Vagina (tissue), 2 donors: ENCODE measurements around the gene AMBRA1. TPM values are rescaled to one million over a fixed set of nuclear protein-coding genes. Genes with fewer than 3 reads are reported as not detected.

Source experiments
- DNase-seq, 2 donors: peaks; one replicate each; pipeline ENCODE4 v3.0.0-alpha.2; 2017; ENCODE audit errors: extremely low spot score in 2 of 2
- H3K27ac ChIP-seq: fragments of 200-600 bp; sonication (generic); one replicate; pipeline ENCODE4 v1.5.1; 2019
- H3K27me3 ChIP-seq: fragments of 200-600 bp; sonication (generic); one replicate; pipeline ENCODE4 v1.5.1; 2019
- H3K36me3 ChIP-seq, 2 donors: fragments of 200-600 bp; sonication (generic); one replicate each; pipeline ENCODE4 v1.5.1; 2017 to 2019
- H3K4me1 ChIP-seq: fragments of 200-600 bp; sonication (generic); one replicate; pipeline ENCODE4 v1.5.1; 2019
- H3K4me3 ChIP-seq, 2 donors: fragments of 200-600 bp; sonication (generic); 1 replicate in 1 of 2; 2 replicates in 1 of 2; pipeline ENCODE4 v1.5.1; 2016 to 2019
- H3K9me3 ChIP-seq: fragments of 200-600 bp; sonication (generic); one replicate; pipeline ENCODE4 v1.5.1; 2019
- CTCF ChIP-seq, 3 experiments: fragments of 450-650 bp in 2 of 3; fragments of 200-600 bp in 1 of 3; sonication (generic) in 1 of 3; IDR thresholded peaks; one replicate each; pipeline ENCODE4 v1.5.1; 2017 to 2019; ENCODE audit warnings: antibody characterized with exemption in 3 of 3, mild to moderate bottlenecking in 2 of 3, moderate library complexity in 2 of 3
- POLR2A ChIP-seq, 2 donors: fragments of 450-650 bp; IDR thresholded peaks; one replicate each; pipeline ENCODE4 v1.6.1; 2017; ENCODE audit warnings: antibody characterized with exemption in 2 of 2, mild to moderate bottlenecking in 2 of 2, moderate library complexity in 2 of 2
- POLR2AphosphoS5 ChIP-seq, 2 donors: sonication (generic); formaldehyde crosslinking; IDR thresholded peaks; one replicate each; pipeline ENCODE4 v1.9.0; 2017; ENCODE audit warnings: antibody characterized with exemption in 2 of 2, mild to moderate bottlenecking in 2 of 2, low read depth in 1 of 2; ENCODE audit not compliant: insufficient read depth in 1 of 2
- intact Hi-C: fragments of 100-400 bp; cut with DNase I; formaldehyde crosslinking; loops from one replicate; pipeline ENCODE4 v1.15.1; 2023
- total RNA-seq: library from RNA; depleted of rRNA; stranded (reverse); fragments of >200 nt; gene quantifications from one replicate; pipeline ENCODE4 v1.2.3, GENCODE V29; 2016

The AMBRA1 gene
- total RNA-seq, 1 donor from 2014 or later = 40.0 TPM

GRCh38 chr11:46632502-46632901 is 38.7 kb upstream of the AMBRA1 start:
- DNase-seq = no peak
- no peaks in the 10 kb centered on the region for H3K9me3 ChIP-seq
- intact Hi-C loops = no loop called here
- peaks cover 6% of the 10 kb centered on the region for H3K4me1 ChIP-seq
- peaks cover 0 to 28% of the 10 kb centered on the region in 2 donors for H3K36me3 ChIP-seq
- no peak for TF ChIP-seq POLR2A (IDR thresholded peaks at IDR 0.05)
- TF ChIP-seq POLR2AphosphoS5 (IDR thresholded peaks at IDR 0.05; ENCODE audit: insufficient read depth in 1 of 2, low read depth in 1 of 2) = no peak
- TF ChIP-seq CTCF (IDR thresholded peaks at IDR 0.05) = no peak
- H3K27me3 ChIP-seq = no peaks in the 10 kb centered on the region
- no peak overlapping the region for H3K27ac ChIP-seq
- no peak overlapping the region for H3K4me3 ChIP-seq

DNA sequence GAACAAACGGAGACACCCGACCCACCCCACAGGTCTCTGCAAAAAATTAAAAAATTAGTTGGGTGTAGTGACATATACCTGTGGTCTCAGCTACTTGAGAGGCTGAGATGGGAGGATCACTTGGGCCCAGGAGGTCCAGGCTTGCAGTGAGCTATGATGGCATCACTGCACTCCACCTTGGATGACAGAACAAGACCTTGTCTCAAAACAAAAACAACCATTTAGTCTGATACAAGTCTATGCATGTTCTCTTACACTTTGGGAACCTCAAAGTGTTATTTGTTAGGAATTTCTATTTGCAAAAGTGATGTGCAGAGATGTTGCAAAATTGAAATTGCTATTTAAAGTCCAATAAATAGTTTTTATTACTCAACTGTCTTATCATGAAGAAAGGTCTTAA is 37.9 kb upstream of the AMBRA1 start:
- intact Hi-C loops = no loop called here
- Histone ChIP-seq H3K27ac (no peak overlapping the region), H3K4me3 (no peak overlapping the region), H3K9me3 (no peaks in the 10 kb centered on the region), H3K4me1 (peaks cover 7% of the 10 kb centered on the region), H3K36me3 (peaks cover 0 to 28% of the 10 kb centered on the region in 2 donors), H3K27me3 (no peaks in the 10 kb centered on the region)
- DNase-seq = no peak
- TF ChIP-seq POLR2AphosphoS5 (IDR thresholded peaks at IDR 0.05; ENCODE audit: insufficient read depth in 1 of 2, low read depth in 1 of 2) (no peak), CTCF (IDR thresholded peaks at IDR 0.05) (no peak), POLR2A (IDR thresholded peaks at IDR 0.05) (no peak)

DNA sequence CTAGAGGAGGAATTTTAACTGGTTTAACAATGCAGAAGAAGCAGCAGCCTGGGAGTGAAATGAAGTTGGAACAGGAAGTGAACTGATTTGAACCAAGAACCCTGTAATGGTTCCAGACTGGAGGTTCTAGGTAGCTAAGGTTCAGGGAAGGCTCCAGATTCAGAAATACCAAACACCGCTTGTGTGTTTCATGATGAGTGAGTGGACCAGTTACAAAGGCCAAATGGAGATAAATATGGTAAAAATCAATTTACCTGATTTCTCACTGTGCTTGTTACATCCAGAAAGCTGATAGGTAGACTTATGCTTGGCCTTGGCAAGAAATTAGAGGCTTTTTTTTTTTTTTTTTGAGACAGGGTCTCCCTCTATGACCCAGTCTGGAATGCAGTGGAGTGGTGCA is 36.4 kb upstream of the AMBRA1 start:
- Histone ChIP-seq H3K27ac (no peak overlapping the region), H3K36me3 (peaks cover 0 to 28% of the 10 kb centered on the region in 2 donors), H3K4me3 (no peak overlapping the region), H3K4me1 (peaks cover 7% of the 10 kb centered on the region), H3K27me3 (no peaks in the 10 kb centered on the region), H3K9me3 (no peaks in the 10 kb centered on the region)
- TF ChIP-seq CTCF (IDR thresholded peaks at IDR 0.05) (no peak), POLR2A (IDR thresholded peaks at IDR 0.05) (no peak), POLR2AphosphoS5 (IDR thresholded peaks at IDR 0.05; ENCODE audit: insufficient read depth in 1 of 2, low read depth in 1 of 2) (no peak)
- DNase-seq = no peak
- intact Hi-C loops = no loop called here

GRCh38 chr11:46628961-46629360 is 35.1 kb upstream of the AMBRA1 start:
- no peak for DNase-seq
- Histone ChIP-seq H3K27ac (no peak overlapping the region), H3K36me3 (peaks cover 0 to 33% of the 10 kb centered on the region in 2 donors), H3K4me1 (peaks cover 7% of the 10 kb centered on the region), H3K27me3 (no peaks in the 10 kb centered on the region), H3K4me3 (no peak overlapping the region), H3K9me3 (no peaks in the 10 kb centered on the region)
- intact Hi-C loops = no loop called here
- TF ChIP-seq POLR2A (IDR thresholded peaks at IDR 0.05) = no peak
- no peak for TF ChIP-seq CTCF (IDR thresholded peaks at IDR 0.05)
- no peak for TF ChIP-seq POLR2AphosphoS5 (IDR thresholded peaks at IDR 0.05; ENCODE audit: insufficient read depth in 1 of 2, low read depth in 1 of 2)

DNA sequence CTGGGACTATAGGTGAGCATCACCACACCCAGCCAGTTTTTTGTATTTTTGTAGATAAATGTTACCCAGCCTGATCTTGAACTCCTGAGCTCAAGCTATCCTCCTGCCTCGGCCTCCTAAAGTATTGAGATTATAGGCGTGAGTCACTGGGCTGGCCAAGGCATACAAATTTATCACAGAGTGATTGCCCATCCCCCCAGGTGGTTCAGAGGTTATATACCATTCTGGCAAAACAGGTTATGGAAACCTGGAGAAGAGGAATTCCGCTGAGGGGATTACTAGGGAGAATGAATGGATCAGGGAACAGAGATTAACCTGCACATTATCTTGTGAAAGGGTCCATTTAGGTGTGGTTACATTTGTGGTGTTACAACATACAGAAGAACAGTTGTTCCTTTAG is 31.6 kb upstream of the AMBRA1 start:
- intact Hi-C loops = no loop called here
- Histone ChIP-seq H3K4me3 (no peak overlapping the region), H3K4me1 (peaks cover 13% of the 10 kb centered on the region), H3K36me3 (peaks cover 0 to 27% of the 10 kb centered on the region in 2 donors), H3K27me3 (no peaks in the 10 kb centered on the region), H3K27ac (no peak overlapping the region), H3K9me3 (no peaks in the 10 kb centered on the region)
- DNase-seq = no peak
- TF ChIP-seq CTCF (IDR thresholded peaks at IDR 0.05) = no peak
- no peak for TF ChIP-seq POLR2AphosphoS5 (IDR thresholded peaks at IDR 0.05; ENCODE audit: insufficient read depth in 1 of 2, low read depth in 1 of 2)
- TF ChIP-seq POLR2A (IDR thresholded peaks at IDR 0.05) = no peak
